Anterior cingulate cortex (tissue), 58 donors: ENCODE results near the gene CCL13.
"Not testable (repeated sequence)": the region's sequence is repeated elsewhere in the genome, so short reads cannot be mapped to it uniquely, and the experiment has no call there.

Source experiments
- DNase-seq, 58 donors: peaks; one replicate each; lab custom pipeline; 2025; lab: John Stamatoyannopoulos, UW

The CCL13 gene

GRCh38 chr17:34356194-34356593 is at the start of gene CCL13:
Gene CCL13 (plus strand): TSS chr17:34356480. CDS start chr17:34356527, 47 bp downstream.
- no peak for DNase-seq

- no peak for DNase-seq
Observed at GRCh38 chr17:34307110-34307509, 49.2 kb upstream of the CCL13 start.

- DNase-seq: no peak
Observed at GRCh38 chr17:34308371-34308770, 47.9 kb upstream of the CCL13 start.

GRCh38 chr17:34311291-34311690 is 45.0 kb upstream of the CCL13 start:
- DNase-seq: no peak

GRCh38 chr17:34312080-34312479 is 44.2 kb upstream of the CCL13 start:
- DNase-seq: no peak

- no peak for DNase-seq
Observed at GRCh38 chr17:34313164-34313563, 43.1 kb upstream of the CCL13 start.

- peak in 1 of 58 donors; percentile 4 for DNase-seq
Observed at GRCh38 chr17:34314279-34314678, 42.0 kb upstream of the CCL13 start.

- DNase-seq: no peak
Observed at GRCh38 chr17:34318474-34318873, 37.8 kb upstream of the CCL13 start.

- no peak for DNase-seq
Observed at GRCh38 chr17:34319039-34319483, 37.2 kb upstream of the CCL13 start, which contains the start of gene CCL8. Gene CCL8 (plus strand): TSS chr17:34319435. CDS start chr17:34319502, 67 bp downstream.

GRCh38 chr17:34321964-34322363 is 34.3 kb upstream of the CCL13 start:
- DNase-seq: no peak

GRCh38 chr17:34327580-34327979 is 28.7 kb upstream of the CCL13 start:
- DNase-seq: not testable (repeated sequence)

- no peak for DNase-seq
Observed at GRCh38 chr17:34337701-34338100, 18.6 kb upstream of the CCL13 start.

- DNase-seq: no peak
Observed at GRCh38 chr17:34339138-34339770, 17.0 kb upstream of the CCL13 start.

GRCh38 chr17:34341916-34342315 is 14.4 kb upstream of the CCL13 start:
- DNase-seq: no peak

- no peak for DNase-seq
Observed at GRCh38 chr17:34347063-34347462, 9.2 kb upstream of the CCL13 start.

- peak in 6 of 58 donors; percentile 9 to 42 (median 26) for DNase-seq
Observed at GRCh38 chr17:34349751-34350150, 6.5 kb upstream of the CCL13 start.

- DNase-seq: no peak
Observed at GRCh38 chr17:34351096-34351495, 5.2 kb upstream of the CCL13 start.

GRCh38 chr17:34352191-34352590 is 4.1 kb upstream of the CCL13 start:
- no peak for DNase-seq

- no peak for DNase-seq
Observed at GRCh38 chr17:34354637-34355036, 1.6 kb upstream of the CCL13 start.

GRCh38 chr17:34357398-34357797 is 1.1 kb downstream of the CCL13 start:
- DNase-seq: no peak

GRCh38 chr17:34358631-34359030 is 2.4 kb downstream of the CCL13 start:
- DNase-seq: no peak

- DNase-seq: no peak
Observed at GRCh38 chr17:34360601-34361270, 4.5 kb downstream of the CCL13 start.
